Left ventricle myocardium superior (tissue), 1 donor: ENCODE measurements around the gene MED22. TPM values are rescaled to one million over a fixed set of nuclear protein-coding genes. Genes with fewer than 3 reads are reported as not detected.
A peak's percentile ranks its signal among the peaks of the same experiment; 100 is the strongest.
"Not testable (repeated sequence)": the region's sequence is repeated elsewhere in the genome, so short reads cannot be mapped to it uniquely, and the experiment has no call there.

Experiments
- ATAC-seq: fragments of 200-7000 bp; cut with Tn5 transposase; one replicate; pipeline ENCODE4 v1.9.1; 2020; ENCODE audit warnings: mild to moderate bottlenecking, moderate library complexity
- DNase-seq: peaks from one replicate; pipeline ENCODE4 v3.0.0-alpha.2; 2020
- intact Hi-C: fragments of 100-400 bp; cut with micrococcal nuclease; formaldehyde crosslinking; loops from one replicate; pipeline ENCODE4 v1.11.0; 2022
- long read RNA-seq: library from polyadenylated mRNA; unstranded; transcript quantifications from one replicate; pipeline ENCODE4 v2.0.0, GENCODE V29; 2021
- total RNA-seq: library from RNA; stranded (reverse); fragmentation: NEBNext Ultra II Directional; extraction: Animal tissue kit (Norgen Biotek cat#: 25700); gene quantifications from one replicate; pipeline ENCODE4 v1.2.1, GENCODE V29; 2021
- donor health status: DM: no; HTN: yes; CAD: no; lungs with severe emphysema.

The MED22 gene
- total RNA-seq: 21.5 TPM
- long read RNA-seq, transcript MED22-209 (4 exons, 3,867 nt): minor isoform, 6 of 51 reads
- long read RNA-seq, transcript MED22-201 (5 exons, 1,437 nt): major isoform, 14 of 51 reads
- long read RNA-seq, partial matches to known transcripts: 11 of 51 reads
- long read RNA-seq, other reads (novel, unspliced or antisense): 20 of 51 reads

GRCh38 chr9:133347985-133348717, at the start of gene MED22, which contains the start of gene RPL7A:
MED22 (minus strand) TSS chr9:133348131; CDS start chr9:133346662, 1,469 bp downstream.
RPL7A (plus strand) TSS chr9:133348218; CDS start chr9:133348244, 26 bp downstream.
- intact Hi-C loops: no loop called here
- ATAC-seq: peak; percentile 91
- DNase-seq: peak; percentile 95

- DNase-seq (no peak), ATAC-seq (no peak)
- intact Hi-C loops: no loop called here
Observed at GRCh38 chr9:133397370-133397769, 49.4 kb upstream of the MED22 start.

GRCh38 chr9:133396952-133397351, 49.0 kb upstream of the MED22 start:
- intact Hi-C loops: no loop called here
- DNase-seq: no peak
- ATAC-seq: peak; percentile 15

- ATAC-seq: no peak
- DNase-seq: no peak
- intact Hi-C loops: no loop called here
Observed at GRCh38 chr9:133394687-133395271, 46.8 kb upstream of the MED22 start.

- DNase-seq: no peak
- intact Hi-C loops: no loop called here
- ATAC-seq: no peak
Observed at GRCh38 chr9:133393399-133393798, 45.5 kb upstream of the MED22 start.

GRCh38 chr9:133392308-133392707, 44.4 kb upstream of the MED22 start:
- ATAC-seq, DNase-seq, intact Hi-C loops: not testable (repeated sequence)

- intact Hi-C loops, ATAC-seq, DNase-seq: not testable (repeated sequence)
Observed at GRCh38 chr9:133391449-133391848, 43.5 kb upstream of the MED22 start.

- ATAC-seq: no peak
- intact Hi-C loops: no loop called here
Observed at GRCh38 chr9:133390713-133391112, 42.8 kb upstream of the MED22 start.

GRCh38 chr9:133389562-133389961, 41.6 kb upstream of the MED22 start:
- no peak for DNase-seq
- no peak for ATAC-seq
- intact Hi-C loops: no loop called here

More at GRCh38 chr9:133390713-133391112, 42.8 kb upstream of the MED22 start:
- DNase-seq: no peak

- no peak for ATAC-seq
- DNase-seq: no peak
- intact Hi-C loops: no loop called here
Observed at GRCh38 chr9:133389025-133389557, 41.2 kb upstream of the MED22 start.

- DNase-seq (no peak), ATAC-seq (no peak)
- intact Hi-C loops: no loop called here
Observed at GRCh38 chr9:133387680-133388079, 39.7 kb upstream of the MED22 start.

GRCh38 chr9:133386338-133386737, 38.4 kb upstream of the MED22 start:
- no peak for ATAC-seq
- DNase-seq: no peak
- intact Hi-C loops: no loop called here

GRCh38 chr9:133385452-133385851, 37.5 kb upstream of the MED22 start:
- ATAC-seq: no peak
- DNase-seq: no peak
- intact Hi-C loops: no loop called here

GRCh38 chr9:133384736-133385321, 36.9 kb upstream of the MED22 start:
- no peak for DNase-seq
- no peak for ATAC-seq
- intact Hi-C loops: no loop called here

- intact Hi-C loops: no loop called here
- DNase-seq (no peak), ATAC-seq (no peak)
Observed at GRCh38 chr9:133383438-133383837, 35.5 kb upstream of the MED22 start.

- DNase-seq (no peak), ATAC-seq (no peak)
- intact Hi-C loops: no loop called here
Observed at GRCh38 chr9:133382507-133383141, 34.7 kb upstream of the MED22 start.

- DNase-seq (no peak), ATAC-seq (no peak)
- intact Hi-C loops: no loop called here
Observed at GRCh38 chr9:133380734-133381133, 32.8 kb upstream of the MED22 start.

- DNase-seq (no peak), ATAC-seq (no peak)
- intact Hi-C loops: no loop called here
Observed at GRCh38 chr9:133379153-133380086, 31.5 kb upstream of the MED22 start.
